Neural crest cell (in vitro differentiated cells): Measurements from ENCODE around the gene ANKEF1. TPM values are rescaled to one million over a fixed set of nuclear protein-coding genes. Genes with fewer than 3 reads are reported as not detected.

Experiments used
- DNase-seq: peaks from one replicate; pipeline ENCODE4 v3.0.0; 2021; ENCODE audit warnings: low read depth, mixed read lengths, low spot score
- H3K27ac Mint-ChIP-seq: one replicate; pipeline ENCODE4 v1.8.0; 2021; ENCODE audit warnings: mild to moderate bottlenecking, mixed read lengths; ENCODE audit not compliant: unreplicated experiment
- H3K27me3 Mint-ChIP-seq: 2 replicates; pipeline ENCODE4 v1.8.0; 2021; ENCODE audit warnings: low read depth, mild to moderate bottlenecking, mixed read lengths
- H3K36me3 Mint-ChIP-seq: 2 replicates; pipeline ENCODE4 v1.8.0; 2021; ENCODE audit warnings: low read depth, mild to moderate bottlenecking, mixed read lengths
- H3K4me1 Mint-ChIP-seq: 2 replicates; pipeline ENCODE4 v1.8.0; 2021; ENCODE audit warnings: mixed read lengths
- H3K4me3 Mint-ChIP-seq: one replicate; pipeline ENCODE4 v1.8.0; 2021; ENCODE audit warnings: mild to moderate bottlenecking, mixed read lengths
- H3K9me3 Mint-ChIP-seq: 2 replicates; pipeline ENCODE4 v1.8.0; 2021; ENCODE audit warnings: mixed read lengths
- CTCF ChIP-seq: fragments of 200-600 bp; sonication (generic); conservative IDR thresholded peaks from 2 replicates; pipeline ENCODE4 v1.5.0; 2021; ENCODE audit warnings: antibody characterized with exemption, mild to moderate bottlenecking
- total RNA-seq: library from RNA; stranded (reverse); gene quantifications from 2 replicates; pipeline ENCODE4 v1.2.1, GENCODE V29; 2021

Gene ANKEF1
- total RNA-seq, 1 donor from 2014 or later = 3.8 TPM

GRCh38 chr20:10089871-10090587 is 55.2 kb downstream of the ANKEF1 start:
- no peak overlapping the region for H3K27ac Mint-ChIP-seq
- no peak for TF ChIP-seq CTCF
- DNase-seq = no peak
- H3K27me3 Mint-ChIP-seq = no peaks in the 10 kb centered on the region
- no peaks in the 10 kb centered on the region for H3K9me3 Mint-ChIP-seq
- no peak overlapping the region for H3K4me3 Mint-ChIP-seq
- H3K4me1 Mint-ChIP-seq = peaks cover 17% of the 10 kb centered on the region
- no peaks in the 10 kb centered on the region for H3K36me3 Mint-ChIP-seq

GRCh38 chr20:10090588-10091166 is 55.9 kb downstream of the ANKEF1 start:
- TF ChIP-seq CTCF = peak; percentile 88
- Mint-ChIP-seq H3K4me3 (no peak overlapping the region), H3K36me3 (no peaks in the 10 kb centered on the region), H3K4me1 (peaks cover 18% of the 10 kb centered on the region), H3K27ac (no peak overlapping the region), H3K9me3 (no peaks in the 10 kb centered on the region), H3K27me3 (no peaks in the 10 kb centered on the region)
- DNase-seq = peak; percentile 23

- H3K36me3 Mint-ChIP-seq = peaks cover 4% of the 10 kb centered on the region
- H3K27me3 Mint-ChIP-seq = no peaks in the 10 kb centered on the region
- peaks cover 18% of the 10 kb centered on the region for H3K4me1 Mint-ChIP-seq
- no peak for TF ChIP-seq CTCF
- no peak overlapping the region for H3K4me3 Mint-ChIP-seq
- DNase-seq = no peak
- no peak overlapping the region for H3K27ac Mint-ChIP-seq
- H3K9me3 Mint-ChIP-seq = peaks cover 10% of the 10 kb centered on the region
Observed at GRCh38 chr20:10093087-10093591, 58.4 kb downstream of the ANKEF1 start.

GRCh38 chr20:10094566-10095173 is 59.9 kb downstream of the ANKEF1 start:
- no peak overlapping the region for H3K27ac Mint-ChIP-seq
- no peak for DNase-seq
- peaks cover 6% of the 10 kb centered on the region for H3K36me3 Mint-ChIP-seq
- peaks cover 18% of the 10 kb centered on the region for H3K4me1 Mint-ChIP-seq
- H3K4me3 Mint-ChIP-seq = no peak overlapping the region
- peaks cover 13% of the 10 kb centered on the region for H3K9me3 Mint-ChIP-seq
- no peak for TF ChIP-seq CTCF
- no peaks in the 10 kb centered on the region for H3K27me3 Mint-ChIP-seq

GRCh38 chr20:10096790-10097189 is 62.0 kb downstream of the ANKEF1 start:
- no peak for DNase-seq
- H3K9me3 Mint-ChIP-seq = peaks cover 13% of the 10 kb centered on the region
- H3K27ac Mint-ChIP-seq = no peak overlapping the region

More at GRCh38 chr20:10096790-10097189, 62.0 kb downstream of the ANKEF1 start:
- Mint-ChIP-seq H3K27me3 (no peaks in the 10 kb centered on the region), H3K4me3 (no peak overlapping the region), H3K4me1 (peaks cover 18% of the 10 kb centered on the region), H3K36me3 (peaks cover 6% of the 10 kb centered on the region)
- no peak for TF ChIP-seq CTCF
